GOT3 (cell line): Measurements from ENCODE around the gene MTURN.
"Not testable (repeated sequence)": the region's sequence is repeated elsewhere in the genome, so short reads cannot be mapped to it uniquely, and the experiment has no call there.

ENCODE experiments used
- DNase-seq: peaks from one replicate; lab custom pipeline; 2025; ENCODE audit warnings: mixed read lengths; lab: John Stamatoyannopoulos, UW

The MTURN gene

DNA sequence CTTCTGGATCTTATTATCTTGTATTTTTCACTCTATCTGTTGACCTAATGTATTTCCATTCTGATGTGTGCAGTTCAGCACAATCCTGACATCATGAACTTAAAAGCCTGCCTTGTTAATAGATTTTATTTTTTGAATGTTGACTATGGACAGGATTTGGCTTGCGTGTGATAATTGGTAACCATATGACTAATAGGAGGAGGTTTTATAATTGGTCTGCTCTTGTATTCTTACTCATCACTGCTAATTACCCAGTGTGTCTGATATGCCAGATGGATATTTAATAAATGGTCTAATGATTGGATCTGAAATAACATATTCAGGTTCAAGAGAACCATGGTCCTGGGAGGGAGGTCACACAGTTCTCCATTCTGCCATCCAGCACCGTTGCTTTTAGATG, 45.9 kb downstream of the MTURN start:
- DNase-seq: no peak

DNA sequence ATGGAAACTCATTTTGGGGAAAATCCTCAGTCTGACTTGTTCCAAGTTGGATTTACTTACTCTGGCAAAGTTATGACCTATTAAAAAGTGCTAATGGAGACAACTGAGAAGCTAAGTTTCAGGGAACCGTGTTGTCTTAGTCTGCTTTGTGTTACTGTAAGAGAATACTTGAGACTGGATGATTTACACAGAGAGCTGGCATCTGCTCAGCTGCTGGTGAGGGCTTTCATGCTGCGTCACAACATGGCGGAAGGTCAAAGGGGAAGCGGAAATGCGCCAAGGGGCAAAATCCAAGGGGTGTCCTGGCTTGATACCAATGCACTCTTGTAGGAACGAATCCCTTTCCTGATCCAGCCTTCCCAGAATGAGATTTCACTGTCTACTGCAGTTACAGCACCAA, 46.4 kb downstream of the MTURN start:
- no peak for DNase-seq

DNA sequence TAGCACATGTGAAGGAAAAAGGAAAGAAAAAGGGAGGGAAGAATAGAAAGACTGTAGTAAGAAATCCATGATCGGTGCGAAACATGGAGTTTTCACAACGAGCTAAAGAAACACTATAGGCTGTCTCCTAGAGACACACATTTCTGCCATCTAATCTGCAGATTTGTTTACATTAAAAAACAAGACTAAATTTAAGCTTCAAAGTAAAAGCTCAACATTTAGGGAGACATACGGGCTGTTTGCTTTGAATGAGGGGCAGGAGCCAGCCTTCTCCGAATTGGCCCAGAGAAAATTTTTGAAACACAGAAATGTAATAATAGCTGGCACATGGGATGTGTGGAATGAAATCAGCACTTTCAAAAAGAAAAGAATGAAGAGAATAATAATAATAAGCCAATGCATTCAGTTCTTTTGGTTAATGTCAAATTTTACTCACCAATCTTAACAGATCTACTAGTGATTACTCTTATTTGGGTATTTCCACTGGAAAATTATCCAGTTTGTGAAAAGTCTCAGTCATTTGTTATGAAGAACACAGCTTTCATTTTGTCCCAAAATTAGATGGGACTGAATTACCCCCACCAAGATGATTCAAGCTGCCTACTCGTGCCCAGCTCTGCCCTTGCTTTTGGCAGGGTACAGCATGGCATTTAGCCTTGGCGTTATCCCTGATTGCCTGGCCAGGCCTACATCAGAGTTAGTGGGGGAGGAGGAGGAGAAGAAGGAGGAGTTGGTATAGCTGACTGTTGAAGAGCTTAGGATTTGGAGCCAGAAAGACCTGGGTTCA, 47.1 kb downstream of the MTURN start:
- DNase-seq: no peak

DNA sequence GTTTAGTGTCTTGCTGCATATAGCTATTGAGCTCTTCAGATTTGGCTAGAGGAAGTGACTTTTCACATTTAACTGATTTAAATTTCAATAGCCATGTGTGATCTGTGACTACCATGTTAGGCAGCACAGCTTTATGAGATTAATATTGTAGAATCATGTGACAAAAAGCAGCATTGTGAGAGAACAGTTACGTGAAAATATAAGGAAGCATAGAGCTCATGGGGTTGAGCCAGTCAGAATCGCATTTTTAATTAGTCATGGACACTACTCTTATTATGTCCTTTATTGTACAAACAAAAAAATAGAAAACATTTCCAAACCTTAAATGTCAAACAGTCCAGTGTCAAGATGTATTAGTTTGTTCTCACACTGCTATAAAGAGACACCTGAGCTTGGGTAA, 48.0 kb downstream of the MTURN start:
- DNase-seq: no peak

DNA sequence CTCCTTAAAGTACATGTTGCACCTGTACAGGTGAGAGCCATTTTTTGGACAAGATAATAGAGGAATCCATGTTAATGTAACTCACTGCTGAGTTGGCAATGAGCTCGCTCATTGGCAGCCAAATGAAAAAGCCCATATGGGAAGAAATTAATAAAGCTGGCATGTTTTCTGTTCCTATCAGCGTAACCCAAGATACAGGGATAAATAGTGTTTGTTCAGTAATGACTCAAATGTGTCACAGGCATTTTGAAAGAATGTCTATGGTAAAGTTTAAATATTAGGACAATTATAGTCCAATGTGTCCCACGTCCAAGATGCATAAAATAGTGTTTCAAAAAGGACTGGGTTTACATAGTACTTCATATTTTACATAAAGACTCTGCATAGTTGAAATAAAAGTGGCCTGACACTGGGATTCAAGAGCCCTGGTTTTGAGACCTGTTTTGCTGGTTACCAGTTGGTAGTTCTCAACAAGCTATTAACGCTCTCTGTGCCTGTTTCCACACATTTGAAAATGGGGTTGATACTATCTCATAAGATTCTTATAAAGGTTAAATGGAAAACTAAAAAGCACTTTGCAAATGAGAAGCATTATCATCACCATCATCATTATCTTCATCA, 49.1 kb downstream of the MTURN start:
- no peak for DNase-seq

DNA sequence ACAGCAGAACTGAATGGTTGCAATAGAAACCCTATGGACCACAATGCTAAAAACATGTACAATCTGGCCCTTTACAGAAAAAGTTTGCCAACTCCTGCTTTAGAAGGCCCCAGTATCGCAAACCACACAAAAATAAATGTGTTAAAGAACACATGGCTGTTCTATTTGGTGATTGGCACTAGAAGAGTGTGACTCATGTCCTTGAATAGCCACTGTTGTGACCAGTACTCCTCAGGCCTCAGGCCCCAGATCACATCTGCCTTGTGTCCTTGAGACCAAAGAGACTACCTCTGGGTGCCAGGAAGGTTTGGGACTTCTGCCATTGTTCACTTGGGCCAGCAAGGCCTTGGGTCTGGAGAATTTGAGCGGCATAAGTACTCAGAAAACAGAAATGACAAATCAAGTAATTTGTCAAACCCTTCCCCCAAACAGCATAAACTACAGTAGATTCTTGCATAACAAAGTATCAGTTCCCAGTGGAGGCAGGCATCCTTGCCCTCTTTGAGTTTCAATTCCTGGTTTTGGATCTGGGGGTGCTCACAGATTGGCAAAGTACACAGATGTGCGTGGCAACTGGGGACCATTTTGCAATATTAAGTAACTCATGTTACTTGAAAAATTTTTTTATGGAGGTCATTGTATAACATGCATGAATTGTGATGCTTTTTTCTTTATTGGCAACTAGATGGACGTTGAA, 50.2 kb downstream of the MTURN start:
- DNase-seq: no peak

DNA sequence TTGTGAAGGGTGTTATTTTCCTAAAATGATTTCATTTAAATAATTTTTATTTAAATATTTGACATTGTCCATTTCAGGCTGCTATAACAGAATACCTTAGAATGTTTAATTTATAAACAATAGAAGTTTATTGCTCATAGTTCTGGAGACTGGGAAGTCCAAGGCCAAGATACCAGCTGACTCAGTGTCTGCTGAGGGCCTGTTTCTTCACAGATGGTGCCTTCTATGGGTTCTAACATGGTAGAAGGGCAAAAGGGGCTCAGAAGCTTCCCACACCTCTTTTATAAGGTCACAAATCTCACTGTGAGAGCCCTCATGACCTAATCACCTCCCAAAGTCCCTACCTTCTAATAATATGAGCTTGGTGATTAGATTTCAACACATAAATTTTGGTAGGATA, 50.7 kb downstream of the MTURN start:
- DNase-seq: no peak

DNA sequence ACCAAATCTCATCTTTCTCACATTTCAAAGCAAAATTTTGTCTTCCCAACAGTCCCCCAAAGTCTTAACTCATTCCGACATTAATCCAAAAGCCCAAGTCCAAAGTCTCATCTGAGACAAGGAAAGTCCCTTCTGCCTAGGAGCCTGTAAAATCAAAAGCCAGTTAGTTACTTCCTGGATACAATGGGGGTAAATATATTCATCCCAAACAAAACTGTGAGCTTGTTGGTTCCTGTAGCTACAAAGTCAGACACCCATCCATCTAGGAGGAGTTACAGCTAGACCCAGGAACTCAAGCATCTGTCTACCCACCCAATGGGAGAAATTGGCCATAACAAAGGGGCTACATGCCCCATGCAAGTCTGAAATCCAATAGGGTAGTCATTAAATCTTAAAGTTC, 51.9 kb downstream of the MTURN start:
- no peak for DNase-seq

DNA sequence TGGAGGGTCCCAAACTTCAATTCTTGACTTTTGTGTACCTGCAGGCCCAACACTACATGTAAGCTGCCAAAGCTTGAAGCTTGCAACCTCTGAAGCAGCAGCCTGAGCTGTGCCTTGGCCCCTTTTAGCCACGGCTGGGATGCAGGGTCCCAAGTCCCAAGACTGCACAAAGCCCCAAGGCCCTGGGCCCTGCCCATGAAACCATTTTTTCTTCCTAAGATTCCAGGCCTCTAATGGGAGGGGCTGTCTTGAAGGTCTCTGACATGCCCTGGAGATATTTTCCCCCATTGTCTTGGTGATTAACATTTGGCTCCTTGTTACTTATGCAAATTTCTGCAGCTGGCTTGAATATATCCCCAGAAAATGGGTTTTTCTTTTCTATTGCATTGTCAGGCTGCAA, 52.7 kb downstream of the MTURN start:
- DNase-seq: no peak

DNA sequence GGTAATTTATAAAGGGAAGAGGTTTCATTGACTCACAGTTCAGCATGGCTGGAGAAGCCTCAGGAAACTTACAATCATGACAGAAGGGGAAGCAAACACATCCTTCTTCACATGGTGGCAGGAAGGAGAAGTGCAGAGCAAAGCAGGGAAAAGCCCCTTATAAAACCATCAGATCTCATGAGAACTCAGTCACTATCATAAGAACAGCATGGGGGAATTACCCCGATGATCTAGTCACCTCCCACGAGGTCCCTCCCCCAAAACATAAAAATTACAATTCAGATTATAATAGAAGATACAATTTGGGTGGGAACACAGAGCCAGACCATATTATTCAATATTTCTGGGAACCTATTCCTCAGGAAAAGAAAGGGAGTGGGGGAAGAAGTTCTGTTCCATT, 53.6 kb downstream of the MTURN start:
- not testable (repeated sequence) for DNase-seq

DNA sequence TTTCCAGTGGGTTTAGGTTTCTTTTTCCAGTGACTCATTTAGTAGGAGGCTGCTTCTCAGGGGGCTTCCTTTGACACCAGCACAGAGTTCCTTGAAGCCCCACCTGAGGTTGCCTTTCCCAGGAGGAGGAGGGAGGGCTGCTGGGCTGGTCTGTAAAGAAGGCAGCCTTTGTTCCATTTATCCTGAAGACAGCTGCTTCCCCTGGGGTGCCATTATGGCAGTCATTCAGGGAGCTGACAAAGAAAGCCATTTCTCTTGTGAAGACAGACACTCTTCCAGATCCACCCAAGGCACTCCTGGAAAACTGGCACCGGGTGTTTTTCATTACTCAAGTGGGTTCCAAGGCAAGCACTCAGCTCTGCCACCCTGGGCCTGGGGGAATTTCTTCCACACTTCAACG, 54.0 kb downstream of the MTURN start:
- DNase-seq: no peak

DNA sequence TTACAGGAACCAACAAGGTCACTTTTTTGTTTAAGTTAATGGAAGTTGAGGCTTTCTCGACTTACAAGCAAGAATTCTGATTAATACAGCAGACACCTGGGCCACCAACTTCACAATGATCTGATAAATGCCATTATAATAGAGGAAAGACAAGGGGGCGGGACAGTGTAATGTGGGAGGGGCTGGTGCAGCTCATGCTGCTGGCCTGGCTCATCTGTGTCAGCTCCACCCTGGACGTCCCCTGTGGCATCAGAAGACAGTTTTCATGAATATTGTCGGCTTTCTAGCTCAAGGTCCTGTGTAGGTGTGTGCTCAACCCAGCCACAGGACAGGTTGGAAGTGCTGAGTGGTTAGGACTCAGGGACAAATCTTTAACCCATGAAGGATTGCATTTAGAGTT, 57.0 kb downstream of the MTURN start:
- no peak for DNase-seq

DNA sequence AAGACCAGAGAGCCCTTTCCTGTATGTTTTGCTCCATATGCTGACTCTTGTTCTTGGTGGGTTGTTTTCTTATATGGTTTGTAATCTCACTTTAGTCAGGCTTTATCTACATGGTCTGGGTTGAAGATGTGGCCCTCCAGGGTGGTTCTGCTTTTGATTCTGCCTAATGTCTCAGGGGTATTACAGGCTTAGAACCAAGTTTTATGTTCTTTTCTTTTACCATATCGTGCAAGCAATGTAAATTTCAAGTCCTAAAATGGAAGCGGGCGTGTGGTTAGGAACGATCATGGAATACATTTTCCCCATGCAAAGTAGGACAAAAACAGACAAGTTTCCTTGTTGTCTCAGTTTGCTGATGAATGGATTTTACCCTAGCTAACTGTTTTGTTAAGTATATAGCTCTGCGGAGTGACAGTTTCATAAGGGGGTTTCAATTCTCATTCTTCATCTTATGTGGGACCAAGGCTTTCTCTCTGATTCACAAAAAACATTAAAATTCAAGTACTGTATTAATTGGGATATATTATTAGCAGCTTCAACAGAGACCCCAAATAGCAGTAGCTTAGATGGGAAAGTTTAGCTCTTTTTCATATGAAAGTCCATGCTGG, 58.7 kb downstream of the MTURN start:
- no peak for DNase-seq

DNA sequence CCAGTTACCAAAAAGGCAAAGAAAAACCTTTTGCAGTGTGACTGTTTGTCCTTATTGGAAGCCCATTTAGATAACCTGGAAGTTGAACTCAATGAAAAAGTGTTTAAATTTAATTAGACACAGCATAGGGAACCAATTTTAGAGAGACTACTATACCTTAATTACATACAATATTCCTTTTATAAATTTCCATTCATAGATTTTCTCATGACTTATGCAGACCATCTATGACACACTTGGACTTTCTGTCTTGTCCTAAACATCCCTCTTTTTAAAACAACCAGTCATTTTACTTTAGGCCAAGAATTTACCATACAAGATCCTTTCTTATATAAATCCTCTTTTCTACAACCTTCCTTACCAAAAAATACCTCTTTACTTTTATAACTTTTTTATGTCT, 61.6 kb downstream of the MTURN start:
- DNase-seq: no peak

DNA sequence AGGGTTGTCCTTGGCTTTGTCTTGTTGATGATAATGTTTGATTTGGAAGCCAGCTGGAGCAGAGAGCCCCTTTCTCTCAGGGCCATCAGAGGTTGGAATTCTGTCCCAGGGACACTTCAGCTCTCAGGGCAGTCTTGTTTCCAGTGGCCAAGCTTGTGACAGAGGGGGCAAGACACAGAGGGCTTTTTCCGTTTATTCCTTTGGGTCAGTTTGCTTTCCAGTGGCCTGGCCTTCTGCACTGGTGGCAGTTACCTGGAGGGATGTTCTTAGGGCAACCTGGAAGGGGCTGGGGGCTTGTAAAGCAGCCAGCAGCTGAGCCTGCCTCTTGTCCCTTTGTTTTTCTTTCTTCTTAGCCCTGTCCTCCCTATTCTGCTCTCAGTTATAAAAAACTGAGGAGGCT, 62.7 kb downstream of the MTURN start:
- DNase-seq: no peak

DNA sequence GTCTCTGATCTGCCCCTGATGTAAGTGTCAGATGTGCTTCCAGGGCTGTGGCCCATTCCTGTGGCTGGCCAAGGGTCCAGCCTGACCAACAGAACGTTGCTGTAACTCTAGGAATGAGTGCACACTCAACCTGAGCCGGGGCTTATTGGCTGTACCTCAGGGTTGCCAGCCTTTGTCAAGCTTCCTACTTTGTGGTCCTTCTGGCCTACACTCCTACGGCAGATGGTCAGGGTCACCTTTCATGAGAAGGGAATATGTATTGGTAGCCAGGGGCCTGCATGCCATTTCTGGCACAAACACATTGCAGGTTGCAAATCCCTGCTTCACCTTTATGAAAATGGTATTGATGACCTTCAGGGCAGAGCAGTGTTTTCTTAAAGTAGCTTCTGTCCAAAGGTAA, 64.5 kb downstream of the MTURN start:
- DNase-seq: no peak

DNA sequence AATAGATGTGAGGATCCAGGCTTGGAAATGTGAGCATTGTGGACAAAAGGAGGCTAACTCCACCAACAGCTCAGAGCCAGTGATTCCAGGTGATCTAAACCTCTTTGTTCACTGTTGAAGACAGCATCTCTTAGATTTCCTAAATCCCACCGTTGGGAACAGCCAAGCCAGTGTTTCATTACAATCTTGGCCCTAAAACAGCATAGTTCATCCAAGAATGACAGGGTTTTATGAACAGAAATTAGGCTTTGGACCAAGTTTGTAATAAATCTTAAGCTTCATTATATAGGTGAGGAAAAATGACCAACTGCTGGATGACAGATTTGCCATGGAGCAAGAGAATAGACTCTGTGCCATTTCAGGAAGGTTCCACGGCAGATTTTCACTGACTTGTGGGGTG, 65.8 kb downstream of the MTURN start:
- no peak for DNase-seq

DNA sequence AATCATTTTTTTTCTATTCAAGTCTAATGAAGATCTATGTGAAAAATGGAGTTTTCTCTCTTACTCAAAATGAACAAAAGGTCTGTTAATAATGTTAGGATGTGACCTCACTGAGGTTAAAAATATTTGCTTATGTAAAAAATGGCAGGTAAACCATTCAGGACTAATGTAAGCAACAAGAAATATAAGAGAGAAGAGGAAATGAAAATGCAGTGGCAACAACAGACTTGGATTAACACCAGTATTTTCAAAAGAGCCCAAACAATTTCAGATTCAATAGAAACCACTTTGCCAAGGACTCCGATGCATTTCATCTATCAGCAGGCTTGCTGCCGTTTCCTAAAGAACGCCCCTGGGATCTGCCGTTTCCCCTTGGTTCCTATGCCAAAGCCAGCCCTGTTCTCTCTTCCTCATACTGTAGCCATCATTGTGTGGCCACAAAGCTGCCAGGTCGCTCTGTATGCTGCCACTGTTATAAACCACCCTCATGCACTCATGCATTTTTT, 66.4 kb downstream of the MTURN start:
- no peak for DNase-seq

DNA sequence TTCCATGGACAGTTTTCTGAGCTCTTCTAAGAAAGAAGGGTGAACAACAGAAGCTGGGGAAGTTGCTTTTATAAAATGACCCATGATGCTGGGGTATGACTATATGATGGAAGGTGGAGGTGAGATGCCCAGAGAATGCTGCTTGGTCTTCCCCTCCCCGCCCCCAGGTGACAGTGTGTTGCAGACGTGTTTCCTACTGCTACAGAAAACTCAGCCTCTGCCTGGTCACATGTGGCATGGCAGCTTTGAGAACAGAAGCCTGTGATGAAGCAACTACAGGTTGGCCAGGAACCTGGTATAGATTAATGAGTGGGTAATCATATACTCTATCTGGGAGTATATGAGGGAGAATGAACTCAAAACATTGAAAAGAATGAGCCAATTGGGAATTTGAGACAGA, 67.1 kb downstream of the MTURN start:
- DNase-seq: no peak

DNA sequence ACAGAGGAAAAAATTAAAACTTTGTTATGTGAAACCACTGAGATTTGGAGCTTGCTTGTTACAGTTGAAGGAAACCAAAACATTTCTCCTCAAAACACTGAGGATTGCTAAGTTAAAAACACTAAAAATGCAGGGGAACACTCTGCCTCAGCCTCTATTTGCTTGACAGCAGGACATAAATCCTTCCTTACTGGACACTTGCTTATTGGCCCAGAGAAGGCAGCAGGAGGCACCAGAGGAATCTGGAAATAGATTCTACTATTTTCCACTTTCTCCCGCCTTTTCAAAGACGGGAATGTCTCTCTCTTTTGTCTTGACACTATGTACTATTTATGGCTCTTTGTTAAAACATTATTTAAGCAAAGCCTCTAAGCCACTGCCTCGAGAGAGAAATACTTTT, 67.9 kb downstream of the MTURN start:
- DNase-seq: no peak

DNA sequence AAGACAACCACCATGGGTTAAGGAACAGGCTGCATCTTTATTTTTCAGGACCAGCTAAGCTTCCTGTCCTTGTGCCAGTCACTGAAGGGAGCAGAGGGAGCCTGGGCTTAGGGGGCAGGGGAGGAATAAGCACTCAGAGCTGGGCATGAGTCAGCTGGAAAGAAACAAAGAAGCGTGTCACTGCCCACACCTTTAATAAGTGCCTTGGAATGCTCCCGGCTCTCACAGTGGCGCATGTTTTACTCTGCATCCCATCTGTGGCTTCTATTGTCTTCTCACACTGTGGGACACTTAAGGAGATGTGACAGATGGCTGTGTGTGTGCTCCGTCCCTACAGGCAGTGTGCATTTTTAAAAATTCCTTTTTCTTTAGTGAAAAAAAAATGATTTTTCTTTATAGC, 71.7 kb downstream of the MTURN start:
- DNase-seq: no peak

DNA sequence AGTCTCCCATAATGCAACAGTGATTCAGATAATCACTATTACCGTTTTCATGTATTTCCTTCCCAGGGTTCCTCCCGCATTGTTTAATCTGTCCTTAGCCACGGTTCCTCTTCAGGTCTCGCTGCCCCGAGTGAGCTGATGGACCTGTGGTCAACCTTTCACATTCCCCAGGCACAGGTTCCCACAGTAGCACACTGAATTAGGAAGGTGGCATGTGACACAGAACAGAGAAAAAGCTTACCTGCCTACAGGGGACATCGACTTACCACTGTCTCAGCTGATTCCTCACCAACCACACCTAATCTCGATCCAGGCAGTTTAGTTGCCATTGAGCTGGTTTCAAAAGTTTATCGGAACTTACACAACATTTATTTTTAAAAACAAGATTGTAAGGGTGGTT, 72.2 kb downstream of the MTURN start:
- no peak for DNase-seq

DNA sequence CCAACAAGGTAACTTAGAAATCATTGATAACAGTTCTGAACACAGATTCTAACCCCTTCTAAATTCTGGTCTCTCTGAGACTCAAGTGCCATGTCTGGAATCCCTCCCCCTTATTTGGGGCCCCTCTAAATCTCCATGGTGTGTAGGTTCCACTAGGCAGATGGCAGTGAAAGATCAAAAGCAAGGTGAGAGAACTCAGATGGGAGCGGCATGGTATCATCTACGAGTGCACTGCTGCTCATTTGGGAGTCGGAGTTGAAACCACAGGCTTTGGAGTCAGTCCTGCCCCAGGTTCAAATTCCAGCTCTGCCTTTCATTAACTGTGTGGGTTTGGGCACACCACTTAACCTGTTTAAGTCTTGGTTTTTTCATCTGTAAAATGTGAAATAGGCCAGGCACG, 72.6 kb downstream of the MTURN start:
- no peak for DNase-seq
